ENCODE data around the gene MYH15. TPM values are rescaled to one million over a fixed set of nuclear protein-coding genes. Genes with fewer than 3 reads are reported as not detected.

The MYH15 gene
- total and polyA plus RNA-seq, 8 donors, result 0.05 to 0.70 (median 0.32) TPM

DNA sequence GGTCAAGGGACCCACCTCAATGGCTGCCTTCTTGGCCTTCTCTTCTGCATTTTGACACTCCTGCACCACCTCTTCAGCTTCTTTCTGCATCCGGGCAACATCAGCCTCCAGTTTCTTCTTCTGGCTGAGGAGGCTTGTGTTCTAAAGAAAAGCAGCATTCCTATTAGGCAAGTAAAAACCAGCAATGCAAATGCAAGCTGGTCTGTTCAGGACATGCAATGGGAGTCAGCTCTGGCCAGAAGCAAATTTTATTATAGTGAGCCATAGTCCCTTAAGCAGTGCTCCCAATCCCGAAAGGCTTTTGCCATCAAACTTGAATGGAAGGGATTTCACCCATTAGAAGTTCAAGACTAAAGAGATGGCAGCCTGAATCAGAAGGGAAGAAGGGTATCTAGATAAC, 116.4 kb downstream of the MYH15 start:
- Histone ChIP-seq H3K9me3 (no peaks in the 10 kb centered on the region), H3K27ac (no peak overlapping the region), H3K27me3 (no peaks in the 10 kb centered on the region), H3K4me3 (no peak overlapping the region), H3K36me3 (no peaks in the 10 kb centered on the region), H3K4me1 (no peaks in the 10 kb centered on the region)
- intact Hi-C loops (cut with DNase I), result no loop called here
- DNase-seq (no peak), ATAC-seq (no peak)
- TF ChIP-seq, protein P1, sequence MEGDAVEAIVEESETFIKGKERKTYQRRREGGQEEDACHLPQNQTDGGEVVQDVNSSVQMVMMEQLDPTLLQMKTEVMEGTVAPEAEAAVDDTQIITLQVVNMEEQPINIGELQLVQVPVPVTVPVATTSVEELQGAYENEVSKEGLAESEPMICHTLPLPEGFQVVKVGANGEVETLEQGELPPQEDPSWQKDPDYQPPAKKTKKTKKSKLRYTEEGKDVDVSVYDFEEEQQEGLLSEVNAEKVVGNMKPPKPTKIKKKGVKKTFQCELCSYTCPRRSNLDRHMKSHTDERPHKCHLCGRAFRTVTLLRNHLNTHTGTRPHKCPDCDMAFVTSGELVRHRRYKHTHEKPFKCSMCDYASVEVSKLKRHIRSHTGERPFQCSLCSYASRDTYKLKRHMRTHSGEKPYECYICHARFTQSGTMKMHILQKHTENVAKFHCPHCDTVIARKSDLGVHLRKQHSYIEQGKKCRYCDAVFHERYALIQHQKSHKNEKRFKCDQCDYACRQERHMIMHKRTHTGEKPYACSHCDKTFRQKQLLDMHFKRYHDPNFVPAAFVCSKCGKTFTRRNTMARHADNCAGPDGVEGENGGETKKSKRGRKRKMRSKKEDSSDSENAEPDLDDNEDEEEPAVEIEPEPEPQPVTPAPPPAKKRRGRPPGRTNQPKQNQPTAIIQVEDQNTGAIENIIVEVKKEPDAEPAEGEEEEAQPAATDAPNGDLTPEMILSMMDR (IDR thresholded peaks at IDR 0.05), result no peak

DNA sequence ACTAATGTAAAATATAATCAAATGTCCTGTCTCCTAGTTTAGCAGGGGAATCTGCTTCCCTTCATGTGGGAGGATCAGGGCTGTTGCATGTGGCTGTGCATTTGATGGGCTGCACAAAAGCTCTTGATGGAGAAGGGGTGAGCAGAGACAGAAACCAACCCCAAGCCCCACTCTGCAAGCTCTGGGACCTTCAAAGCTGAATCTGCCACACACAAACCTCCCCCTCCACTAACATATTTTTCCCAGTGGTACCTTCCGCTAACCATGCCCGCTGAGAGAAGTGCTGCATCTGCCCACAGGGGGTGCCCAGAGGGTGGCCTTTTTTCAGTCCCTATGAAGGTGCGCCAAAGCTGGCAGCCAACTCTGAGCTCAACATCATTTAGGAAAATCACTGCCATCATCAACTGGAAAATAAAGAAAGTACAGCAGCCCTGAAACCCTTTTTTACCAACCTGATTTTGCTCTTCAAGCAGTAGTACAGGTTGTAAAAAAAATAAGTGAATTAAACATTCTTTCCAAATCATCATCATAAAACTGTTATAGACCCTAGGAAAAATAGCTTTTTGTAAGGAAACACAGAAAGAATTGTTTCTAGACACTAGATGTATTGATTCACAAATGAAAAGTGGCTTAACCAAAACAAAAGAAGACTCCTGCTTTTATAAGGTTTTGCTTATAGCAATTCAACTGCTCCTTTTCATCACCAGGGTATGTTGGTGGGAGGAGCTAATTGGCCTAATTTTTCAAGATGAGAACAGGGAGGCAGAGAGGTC, 117.1 kb downstream of the MYH15 start:
- H3K36me3 ChIP-seq, result no peaks in the 10 kb centered on the region
- H3K4me1 ChIP-seq, result peaks cover 0 to 3% of the 10 kb centered on the region in 2 donors
- H3K4me3 ChIP-seq, result no peak overlapping the region
- DNase-seq (no peak), ATAC-seq (no peak)
- H3K27me3 ChIP-seq, result no peaks in the 10 kb centered on the region
- no peaks in the 10 kb centered on the region for H3K9me3 ChIP-seq
- TF ChIP-seq, protein P1 (IDR thresholded peaks at IDR 0.05), result no peak
- intact Hi-C loops (cut with DNase I), result no loop called here
- no peak overlapping the region for H3K27ac ChIP-seq

DNA sequence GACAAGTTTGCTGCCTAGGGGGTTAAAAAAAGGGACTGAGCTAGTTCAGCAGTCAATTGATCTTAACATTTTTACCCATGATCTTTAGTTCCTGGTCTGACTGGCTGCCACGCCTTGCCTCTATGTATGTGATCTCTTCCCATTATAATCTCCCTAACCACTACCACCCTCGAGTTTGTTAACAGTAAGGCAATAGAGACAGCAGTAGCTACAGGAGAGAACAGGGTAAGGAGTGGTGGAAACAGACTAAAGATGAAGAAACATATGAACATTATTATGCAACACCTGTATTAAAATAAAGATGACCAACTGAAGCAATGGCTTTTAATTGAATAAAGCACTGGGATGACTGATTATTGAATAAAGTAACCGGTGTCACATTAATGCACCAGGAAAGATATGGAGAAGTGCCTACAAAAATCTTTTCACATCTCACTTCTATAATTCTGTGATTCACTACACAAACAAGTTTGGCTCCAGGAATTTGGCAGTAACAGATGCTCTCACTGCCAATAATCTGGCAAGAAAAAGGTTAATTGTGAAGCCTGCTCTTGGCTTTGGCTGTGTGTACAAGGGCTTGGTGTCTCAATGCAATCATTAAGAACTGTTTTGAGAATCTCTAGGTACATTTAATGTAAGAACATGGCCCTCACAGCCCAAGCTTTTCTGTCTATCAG, 118.3 kb downstream of the MYH15 start:
- no peak for DNase-seq

DNA sequence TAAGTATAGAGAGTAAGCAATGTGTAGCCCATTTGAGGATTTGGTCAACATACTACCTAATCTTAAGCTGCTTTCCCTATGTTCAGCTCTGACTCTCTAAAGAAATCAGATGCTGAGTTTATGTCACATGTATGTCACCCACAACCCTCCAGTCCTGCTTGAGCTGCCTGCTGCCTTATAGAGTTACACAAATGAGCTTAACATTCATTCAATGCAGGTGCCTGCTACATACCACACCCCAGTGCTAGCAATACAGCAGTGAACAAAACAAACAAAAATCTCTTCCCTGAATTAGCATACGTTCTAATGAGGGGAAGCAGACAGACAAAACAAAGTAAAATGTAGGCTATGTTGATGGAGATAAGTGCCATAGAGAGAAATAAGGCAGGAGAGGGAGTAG, 121.0 kb downstream of the MYH15 start:
- H3K27me3 ChIP-seq, result no peaks in the 10 kb centered on the region
- H3K9me3 ChIP-seq, result no peaks in the 10 kb centered on the region
- H3K27ac ChIP-seq, result no peak overlapping the region
- no peak for ATAC-seq
- H3K4me1 ChIP-seq, result peaks cover 0 to 5% of the 10 kb centered on the region in 2 donors
- H3K4me3 ChIP-seq, result no peak overlapping the region
- H3K36me3 ChIP-seq, result no peaks in the 10 kb centered on the region
- TF ChIP-seq, protein P1 (IDR thresholded peaks at IDR 0.05), result no peak
- DNase-seq, result no peak
- intact Hi-C loops (cut with DNase I), result no loop called here

More for the DNA sequence above, 118.3 kb downstream of the MYH15 start:
- Histone ChIP-seq H3K27me3 (no peaks in the 10 kb centered on the region), H3K4me3 (no peak overlapping the region), H3K4me1 (peaks cover 0 to 5% of the 10 kb centered on the region in 2 donors), H3K36me3 (no peaks in the 10 kb centered on the region), H3K9me3 (no peaks in the 10 kb centered on the region), H3K27ac (no peak overlapping the region)
- intact Hi-C loops (cut with DNase I), result no loop called here
- ATAC-seq, result peak; percentile 42
- TF ChIP-seq, protein P1 (IDR thresholded peaks at IDR 0.05), result no peak

All from left lung (tissue), 10 donors.